A673 (cell line): Measurements from ENCODE around the gene CUEDC2. TPM values are rescaled to one million over a fixed set of nuclear protein-coding genes. Genes with fewer than 3 reads are reported as not detected.

ENCODE experiments used
- BruUV-seq: library from RNA; stranded (reverse); fragments of 400-500 nt; replicated peaks from 2 replicates; lab custom pipeline; 2021; lab: Mats Ljungman, UMichigan
- CTCF ChIA-PET: fragments of 300-600 bp; sonication (Branson Sonifier 250); formaldehyde crosslinking; loops from one replicate; lab custom pipeline; 2022; ENCODE audit warnings: antibody characterized with exemption; lab: Charles Lee
- POLR2A ChIA-PET: fragments of 300-600 bp; sonication (Branson Sonifier 250); formaldehyde crosslinking; loops from one replicate; lab custom pipeline; 2022; ENCODE audit warnings: antibody characterized with exemption; ENCODE audit not compliant: low non-redundant PET; lab: Charles Lee
- DNase-seq: peaks from one replicate; pipeline ENCODE4 v3.0.0-alpha.2; 2015; ENCODE audit warnings: low spot score
- H3K27ac ChIP-seq: fragments of 200-600 bp; sonication (generic); 2 replicates; pipeline ENCODE4 v1.5.1; 2016; ENCODE audit warnings: mixed run types, low read depth, mild to moderate bottlenecking, mixed read lengths, antibody characterized with exemption, low read length; ENCODE audit not compliant: poor library complexity, severe bottlenecking
- H3K27me3 ChIP-seq: fragments of 200-600 bp; sonication (generic); replicated peaks from 2 replicates; pipeline ENCODE4 v1.6.1; 2017; ENCODE audit warnings: mixed run types, low read depth, mild to moderate bottlenecking, mixed read lengths, antibody characterized with exemption, low read length; ENCODE audit not compliant: insufficient read depth, poor library complexity
- H3K36me3 ChIP-seq: fragments of 200-600 bp; sonication (generic); 2 replicates; pipeline ENCODE4 v1.6.1; 2016; ENCODE audit warnings: mixed run types, mild to moderate bottlenecking, mixed read lengths, antibody characterized with exemption, low read length; ENCODE audit not compliant: insufficient read depth, poor library complexity, severe bottlenecking
- H3K4me1 ChIP-seq: fragments of 200-600 bp; sonication (generic); 2 replicates; pipeline ENCODE4 v1.6.1; 2017; ENCODE audit warnings: mixed run types, mild to moderate bottlenecking, mixed read lengths, antibody characterized with exemption, low read length; ENCODE audit not compliant: insufficient read depth, poor library complexity, severe bottlenecking
- H3K4me3 ChIP-seq: fragments of 200-600 bp; sonication (generic); 2 replicates; pipeline ENCODE4 v1.5.1; 2016; ENCODE audit warnings: low read depth, mixed run types, mild to moderate bottlenecking, mixed read lengths, low read length; ENCODE audit not compliant: poor library complexity, severe bottlenecking
- H3K9me3 ChIP-seq: fragments of 200-600 bp; sonication (generic); 2 replicates; pipeline ENCODE4 v1.6.1; 2016; ENCODE audit warnings: mixed run types, low read depth, mild to moderate bottlenecking, mixed read lengths, antibody characterized with exemption, low read length; ENCODE audit not compliant: poor library complexity, severe bottlenecking
- EZH2 ChIP-seq: fragments of 200-600 bp; sonication (generic); IDR thresholded peaks from 2 replicates; pipeline ENCODE4 v1.6.1; 2017; ENCODE audit warnings: borderline replicate concordance, low read depth, mild to moderate bottlenecking, mixed read lengths, antibody characterized with exemption, low read length; ENCODE audit not compliant: poor library complexity, severe bottlenecking
- intact Hi-C: fragments of 100-400 bp; cut with micrococcal nuclease; formaldehyde crosslinking; loops from one replicate; pipeline ENCODE4 v1.10.0; 2022; ENCODE audit not compliant: unreplicated experiment
- total RNA-seq: library from RNA; stranded (reverse); gene quantifications from 2 replicates; pipeline ENCODE4 v1.2.3, GENCODE V29; 2021
- TF ChIP-seq, protein P1 (sequence below): fragments of 300-800, 200-600 bp; sonication (generic); conservative IDR thresholded peaks from 2 replicates; pipeline ENCODE4 v1.5.1; 2017; ENCODE audit warnings: low read depth, mild to moderate bottlenecking, antibody characterized with exemption, low read length, moderate library complexity, mixed read lengths

The CUEDC2 gene
- total RNA-seq, 1 experiment from 2014 or later: 63.7 TPM

DNA sequence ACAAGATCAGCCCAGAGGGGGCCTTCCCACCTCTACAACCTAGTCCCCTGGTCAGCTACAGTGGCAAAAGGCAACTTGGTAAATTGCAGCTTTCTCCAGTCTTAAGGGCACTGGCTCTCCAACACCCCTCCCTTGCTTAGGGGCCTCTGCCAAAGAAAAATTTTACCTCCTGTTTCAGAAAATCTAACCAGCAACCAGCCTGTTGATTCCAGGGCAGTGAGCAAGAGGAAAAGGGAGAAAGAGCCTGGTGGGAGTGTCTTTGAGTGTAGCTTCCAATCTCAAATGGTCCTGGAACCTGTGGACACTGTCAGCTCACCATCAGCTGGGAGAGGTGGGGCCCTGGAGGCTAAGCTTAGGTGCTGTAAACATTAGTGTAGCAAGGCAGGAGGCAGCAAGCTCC is 47.3 kb upstream of the CUEDC2 start:
- Histone ChIP-seq H3K36me3 (peaks cover 58% of the 10 kb centered on the region), H3K27ac (no peak overlapping the region), H3K9me3 (no peaks in the 10 kb centered on the region), H3K27me3 (no peaks in the 10 kb centered on the region), H3K4me1 (no peaks in the 10 kb centered on the region), H3K4me3 (no peak overlapping the region)
- POLR2A ChIA-PET: no interaction called here
- TF ChIP-seq, protein P1, sequence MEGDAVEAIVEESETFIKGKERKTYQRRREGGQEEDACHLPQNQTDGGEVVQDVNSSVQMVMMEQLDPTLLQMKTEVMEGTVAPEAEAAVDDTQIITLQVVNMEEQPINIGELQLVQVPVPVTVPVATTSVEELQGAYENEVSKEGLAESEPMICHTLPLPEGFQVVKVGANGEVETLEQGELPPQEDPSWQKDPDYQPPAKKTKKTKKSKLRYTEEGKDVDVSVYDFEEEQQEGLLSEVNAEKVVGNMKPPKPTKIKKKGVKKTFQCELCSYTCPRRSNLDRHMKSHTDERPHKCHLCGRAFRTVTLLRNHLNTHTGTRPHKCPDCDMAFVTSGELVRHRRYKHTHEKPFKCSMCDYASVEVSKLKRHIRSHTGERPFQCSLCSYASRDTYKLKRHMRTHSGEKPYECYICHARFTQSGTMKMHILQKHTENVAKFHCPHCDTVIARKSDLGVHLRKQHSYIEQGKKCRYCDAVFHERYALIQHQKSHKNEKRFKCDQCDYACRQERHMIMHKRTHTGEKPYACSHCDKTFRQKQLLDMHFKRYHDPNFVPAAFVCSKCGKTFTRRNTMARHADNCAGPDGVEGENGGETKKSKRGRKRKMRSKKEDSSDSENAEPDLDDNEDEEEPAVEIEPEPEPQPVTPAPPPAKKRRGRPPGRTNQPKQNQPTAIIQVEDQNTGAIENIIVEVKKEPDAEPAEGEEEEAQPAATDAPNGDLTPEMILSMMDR: no peak
- no peak for TF ChIP-seq EZH2
- CTCF ChIA-PET: interaction anchor here (0.5 kb wide), 1 partner anchor 21 kb away, joined by 4 read pairs; no protein-coding TSS in a partner anchor
- BruUV-seq: no TSS peak
- no peak for DNase-seq
- intact Hi-C loops: loop anchor here (1.0 to 5.0 kb wide), 3 partner anchors 85 to 251 kb away; no protein-coding TSS in a partner anchor

DNA sequence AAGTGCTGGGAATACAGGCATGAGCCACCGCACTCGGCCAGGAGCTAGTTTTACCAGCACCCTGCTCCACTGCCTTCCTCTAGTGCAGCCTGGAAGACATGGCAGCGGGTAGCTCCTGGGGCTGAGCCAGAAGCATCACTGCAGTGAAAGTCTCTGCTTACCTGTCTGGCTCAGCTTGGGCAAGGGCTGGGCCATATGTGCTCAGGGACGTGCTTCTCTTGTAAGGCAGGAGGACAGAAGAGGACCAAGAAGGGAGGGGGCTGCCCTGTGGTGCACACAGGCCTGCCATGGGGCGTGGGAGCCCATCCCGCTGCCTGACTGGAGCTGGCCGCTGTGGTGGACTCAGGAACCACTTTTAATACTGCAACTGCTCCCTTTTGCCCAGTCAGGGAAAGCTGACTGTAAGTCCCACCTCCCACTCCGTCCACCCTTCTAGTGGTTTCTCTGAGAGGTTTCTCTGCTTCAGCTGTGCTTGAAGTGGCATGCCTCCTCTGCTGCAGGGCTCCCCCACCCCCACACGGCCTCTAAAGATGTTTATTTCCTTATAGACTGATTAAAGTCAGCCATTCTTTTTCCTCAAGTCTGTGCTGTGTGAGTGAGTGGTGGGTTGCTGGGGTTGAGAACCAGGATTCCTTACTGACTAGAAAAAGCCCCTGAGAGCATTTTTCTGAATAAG is 44.2 kb upstream of the CUEDC2 start:
- Histone ChIP-seq H3K27ac (no peak overlapping the region), H3K9me3 (no peaks in the 10 kb centered on the region), H3K27me3 (no peaks in the 10 kb centered on the region), H3K4me1 (no peaks in the 10 kb centered on the region), H3K4me3 (no peak overlapping the region), H3K36me3 (peaks cover 27% of the 10 kb centered on the region)
- no peak for TF ChIP-seq EZH2
- TF ChIP-seq, protein P1: no peak
- BruUV-seq: TSS peak; percentile 16
- intact Hi-C loops: no loop called here
- CTCF ChIA-PET: no interaction called here
- no peak for DNase-seq
- POLR2A ChIA-PET: no interaction called here

DNA sequence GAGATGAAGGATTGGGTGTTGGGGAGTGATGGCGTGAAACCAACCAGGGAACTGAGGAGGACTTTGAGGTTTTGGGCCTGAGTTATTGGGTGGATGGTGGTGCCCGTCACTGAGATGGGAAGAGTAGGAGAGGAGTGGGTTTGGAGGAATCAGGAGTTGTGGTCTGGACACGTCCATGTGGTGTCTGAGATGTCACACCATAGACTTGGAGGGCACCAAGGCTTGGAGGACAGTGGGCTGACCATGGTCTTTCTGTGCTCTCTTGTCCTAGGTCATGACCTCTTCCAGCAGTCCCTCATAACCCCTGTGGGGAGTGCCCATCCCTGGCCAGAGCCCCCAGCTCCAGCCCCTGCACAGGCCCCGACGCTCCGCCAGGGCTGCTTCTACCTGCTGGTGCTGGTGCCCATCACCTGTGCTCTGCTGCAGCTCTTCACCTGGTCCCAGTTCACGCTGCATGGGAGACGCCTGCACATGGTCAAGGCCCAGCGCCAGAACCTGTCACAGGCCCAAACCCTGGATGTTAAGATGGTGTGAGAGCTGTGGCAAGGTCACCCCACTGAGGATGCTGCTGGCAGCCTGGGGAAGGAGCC is 43.2 kb upstream of the CUEDC2 start:
- Histone ChIP-seq H3K27ac (no peak overlapping the region), H3K4me3 (no peak overlapping the region), H3K9me3 (no peaks in the 10 kb centered on the region), H3K27me3 (no peaks in the 10 kb centered on the region), H3K4me1 (no peaks in the 10 kb centered on the region), H3K36me3 (peaks cover 25% of the 10 kb centered on the region)
- DNase-seq: no peak
- CTCF ChIA-PET: interaction anchor here (0.6 to 0.7 kb wide), 2 partner anchors 12 to 32 kb away, joined by 4 to 8 read pairs; no protein-coding TSS in a partner anchor
- intact Hi-C loops: no loop called here
- TF ChIP-seq EZH2: no peak
- TF ChIP-seq, protein P1: no peak
- no TSS peak for BruUV-seq
- POLR2A ChIA-PET: no interaction called here
